Ammon's horn (tissue), 1 donor: ENCODE results near the gene SEPTIN11.

Experiments used
- DNase-seq: peaks from one replicate; pipeline ENCODE4 v3.0.0-alpha.2; 2016; ENCODE audit warnings: low spot score

SEPTIN11 gene

GRCh38 chr4:76949276-76950051, at the start of gene SEPTIN11:
SEPTIN11 (plus strand) TSS chr4:76949752; CDS start chr4:76949904, 152 bp downstream.
- DNase-seq: peak; percentile 93

GRCh38 chr4:76902233-76902890, 47.2 kb upstream of the SEPTIN11 start:
- DNase-seq: no peak

GRCh38 chr4:76904646-76905190, 44.8 kb upstream of the SEPTIN11 start:
- no peak for DNase-seq

GRCh38 chr4:76905521-76905920, 44.0 kb upstream of the SEPTIN11 start:
- no peak for DNase-seq

GRCh38 chr4:76909711-76910110, 39.8 kb upstream of the SEPTIN11 start:
- DNase-seq: no peak

GRCh38 chr4:76920715-76921114, 28.8 kb upstream of the SEPTIN11 start:
- DNase-seq: no peak

GRCh38 chr4:76923619-76924357, 25.8 kb upstream of the SEPTIN11 start:
- no peak for DNase-seq

GRCh38 chr4:76926841-76927240, 22.7 kb upstream of the SEPTIN11 start:
- no peak for DNase-seq

- DNase-seq: no peak
Observed at GRCh38 chr4:76930685-76931084, 18.9 kb upstream of the SEPTIN11 start.

GRCh38 chr4:76931087-76931486, 18.5 kb upstream of the SEPTIN11 start:
- DNase-seq: no peak

GRCh38 chr4:76931576-76932276, 17.8 kb upstream of the SEPTIN11 start:
- no peak for DNase-seq

- DNase-seq: no peak
Observed at GRCh38 chr4:76939184-76939583, 10.4 kb upstream of the SEPTIN11 start.

GRCh38 chr4:76943129-76943620, 6.4 kb upstream of the SEPTIN11 start:
- DNase-seq: peak; percentile 27

- DNase-seq: peak; percentile 43
Observed at GRCh38 chr4:76943790-76944189, 5.8 kb upstream of the SEPTIN11 start.

GRCh38 chr4:76947369-76947768, 2.2 kb upstream of the SEPTIN11 start:
- no peak for DNase-seq

- DNase-seq: peak; percentile 69
Observed at GRCh38 chr4:76948443-76949275, 893 bp upstream of the SEPTIN11 start.

GRCh38 chr4:76950052-76950955, 752 bp downstream of the SEPTIN11 start:
- DNase-seq: peak; percentile 39

GRCh38 chr4:76950956-76951671, 1.6 kb downstream of the SEPTIN11 start:
- DNase-seq: peak; percentile 24

GRCh38 chr4:76951672-76952010, 2.1 kb downstream of the SEPTIN11 start:
- no peak for DNase-seq
